ENCODE measurements around the gene MCC.

Gene MCC

DNA sequence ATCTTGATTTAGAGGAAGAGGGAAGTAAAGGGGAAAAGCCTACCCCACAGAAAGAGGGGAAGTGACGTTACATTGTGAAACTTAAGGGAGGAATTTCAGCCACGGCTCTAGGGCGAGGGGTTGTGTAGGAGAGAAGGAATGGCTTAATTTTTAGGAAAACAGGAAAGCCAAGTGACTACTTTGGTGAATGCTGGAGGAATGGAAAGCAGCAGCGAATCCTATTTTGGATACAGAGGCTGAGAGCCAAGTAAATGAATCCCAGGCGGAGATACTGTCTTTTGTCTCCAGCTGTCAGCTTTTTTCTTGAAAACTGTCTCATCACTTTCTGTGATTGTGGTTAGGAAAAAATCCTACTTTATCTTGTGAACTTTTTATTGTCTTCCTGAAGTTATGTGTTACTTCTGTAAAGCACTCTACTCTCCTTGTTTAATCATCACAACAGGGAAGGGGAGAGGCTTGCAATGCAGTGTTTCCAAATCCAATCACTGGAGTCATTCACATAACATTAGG, 241.8 kb downstream of the MCC start:
- no peak overlapping the region for H3K27ac ChIP-seq
- TF ChIP-seq CTCF (conservative IDR thresholded peaks at IDR 0.05), result no peak

GRCh38 chr5:113245427-113246225, 242.6 kb downstream of the MCC start:
- no peak overlapping the region for H3K27ac ChIP-seq
- no peak for TF ChIP-seq CTCF (conservative IDR thresholded peaks at IDR 0.05)

DNA sequence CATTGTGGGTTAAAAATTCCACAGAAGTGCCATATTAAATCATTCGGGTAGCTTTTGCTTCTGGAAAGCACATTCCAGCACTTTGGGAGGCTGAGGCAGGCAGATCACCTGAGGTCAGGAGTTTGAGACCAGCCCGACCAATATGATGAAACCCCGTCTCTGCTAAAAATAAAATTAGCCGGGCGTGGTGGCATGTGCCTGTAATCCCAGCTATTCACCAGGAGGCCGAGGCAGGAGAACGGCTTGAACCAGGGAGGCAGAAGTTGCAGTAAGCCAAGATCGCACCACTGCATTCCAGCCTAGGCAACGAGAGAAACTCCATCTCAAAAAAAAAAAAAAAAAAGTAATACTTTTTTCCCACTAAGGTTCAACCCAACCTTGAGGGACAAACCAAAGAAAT, 243.3 kb downstream of the MCC start:
- H3K27ac ChIP-seq, result no peak overlapping the region
- TF ChIP-seq CTCF (conservative IDR thresholded peaks at IDR 0.05), result no peak

DNA sequence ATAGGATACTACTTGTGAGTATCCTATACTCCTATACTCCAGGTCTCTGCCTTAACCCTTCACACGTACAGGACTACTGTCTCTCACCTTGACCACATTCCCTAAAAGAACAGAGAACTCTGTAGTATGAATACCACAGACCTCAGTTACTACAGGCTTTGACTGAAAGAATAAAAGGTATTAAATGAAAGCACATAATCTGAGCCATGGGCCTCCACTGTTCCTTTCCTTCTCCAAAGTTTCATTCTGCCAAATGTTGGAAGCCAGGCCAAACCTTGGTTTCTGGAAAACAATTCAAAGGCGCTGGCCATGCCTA, 244.9 kb downstream of the MCC start:
- H3K27ac ChIP-seq, result no peak overlapping the region
- no peak for TF ChIP-seq CTCF (conservative IDR thresholded peaks at IDR 0.05)

GRCh38 chr5:113242481-113243348, 245.5 kb downstream of the MCC start:
- H3K27ac ChIP-seq, result no peak overlapping the region
- TF ChIP-seq CTCF (conservative IDR thresholded peaks at IDR 0.05), result no peak

DNA sequence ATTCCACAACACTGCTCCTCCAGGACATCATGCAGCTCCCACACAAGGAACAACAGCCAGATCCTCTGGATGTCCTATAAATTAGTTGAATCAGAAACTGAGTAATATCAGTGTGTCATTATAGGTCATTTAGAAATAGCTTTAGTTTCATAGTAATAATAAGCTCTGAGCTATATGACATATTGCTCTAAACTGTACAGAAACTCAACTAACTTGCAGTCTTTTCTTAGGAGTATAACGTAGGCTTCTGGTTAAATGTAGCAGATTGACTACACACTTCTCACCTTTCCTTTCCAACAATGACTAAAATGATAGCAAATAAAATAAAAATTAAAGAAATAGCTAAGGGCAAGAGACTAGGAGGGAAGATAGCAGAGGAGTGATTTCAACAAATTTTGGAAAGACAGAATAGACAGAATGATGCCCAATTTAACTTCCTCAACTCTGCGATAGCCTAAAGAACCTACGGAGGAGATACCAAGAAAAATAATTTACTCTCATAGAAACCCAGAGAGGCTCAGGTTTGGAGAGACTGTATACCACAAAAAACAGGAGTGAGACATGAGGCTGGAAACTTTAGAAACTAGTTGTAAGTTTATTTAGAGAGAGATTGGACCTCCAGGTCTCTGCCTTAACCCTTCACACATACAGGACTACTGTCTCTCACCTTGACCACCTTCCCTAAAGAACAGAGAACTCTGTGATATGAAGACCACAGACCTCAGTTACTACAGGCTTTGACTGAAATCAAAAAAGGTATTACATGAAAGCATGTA, 247.1 kb downstream of the MCC start:
- no peak overlapping the region for H3K27ac ChIP-seq
- TF ChIP-seq CTCF (conservative IDR thresholded peaks at IDR 0.05), result no peak

- H3K27ac ChIP-seq, result no peak overlapping the region
- no peak for TF ChIP-seq CTCF (conservative IDR thresholded peaks at IDR 0.05)
These were observed 248.2 kb downstream of the MCC start for GRCh38 chr5:113240032-113240431.
